Right lobe of liver (tissue), 6 donors: ENCODE results near the gene DMKN. TPM values are rescaled to one million over a fixed set of nuclear protein-coding genes. Genes with fewer than 3 reads are reported as not detected.

Experiments
- ATAC-seq, 4 donors: fragments of 200-7000 bp; cut with Tn5 transposase; one replicate each; pipeline ENCODE4 v1.9.1; 2020; ENCODE audit warnings: mild to moderate bottlenecking in 4 of 4, moderate library complexity in 4 of 4
- DNase-seq, 3 donors: peaks; one replicate each; pipeline ENCODE4 v3.0.0-alpha.2; 2020
- H3K27ac ChIP-seq, 3 donors: fragments of 200-600 bp; one replicate each; pipeline ENCODE4 v1.8.0; 2022
- H3K27me3 ChIP-seq, 2 donors: fragments of 200-600 bp; one replicate each; pipeline ENCODE4 v1.8.0; 2022
- H3K36me3 ChIP-seq, 4 donors: fragments of 200-600 bp; sonication (generic) in 1 of 4; one replicate each; pipeline versions ENCODE4 v1.5.1 to v1.8.0; 2017 to 2022; ENCODE audit warnings: control low read depth in 1 of 4
- H3K4me1 ChIP-seq, 4 donors: fragments of 200-600 bp; sonication (generic) in 1 of 4; one replicate each; pipeline versions ENCODE4 v1.5.1 to v1.8.0; 2017 to 2022; ENCODE audit warnings: control low read depth in 1 of 4
- H3K4me3 ChIP-seq, 3 donors: fragments of 200-600 bp; one replicate each; pipeline ENCODE4 v1.8.0; 2022
- H3K9me3 ChIP-seq, 4 donors: fragments of 200-600 bp; sonication (generic) in 1 of 4; one replicate each; pipeline versions ENCODE4 v1.5.1 to v1.8.0; 2017 to 2022; ENCODE audit warnings: control low read depth in 1 of 4
- POLR2A ChIP-seq: fragments of 450-650 bp; IDR thresholded peaks from one replicate; pipeline ENCODE4 v1.6.1; 2017; ENCODE audit warnings: antibody characterized with exemption, mild to moderate bottlenecking
- WGBS: methylation state at CpG from one replicate; pipeline ENCODE4 v1.1.6; 2018; ENCODE audit warnings: low coverage, low lambda C conversion rate; ENCODE audit not compliant: insufficient coverage; ENCODE audit errors: missing lambda C conversion rate; 5-methylcytosine and 5-hydroxymethylcytosine counted together
- intact Hi-C, 2 donors: fragments of 100-400 bp; cut with DNase I; formaldehyde crosslinking; loops; one replicate each; pipeline versions ENCODE4 v1.11.2 to v1.14.1; 2022
- total RNA-seq, 6 experiments: library from RNA; depleted of rRNA in 2 of 6; stranded (reverse); fragments of >200 nt in 2 of 6; fragmentation: NEBNext Ultra II Directional in 3 of 6; extraction: Animal tissue kit (Norgen Biotek cat#: 25700) in 3 of 6; gene quantifications; one replicate each; pipeline versions ENCODE4 v1.1.0 to v1.2.4, GENCODE V29; 2016 to 2023
- TF ChIP-seq, protein P1 (sequence below), 4 donors: fragments of 200-600 bp in 3 of 4; fragments of 450-650 bp in 1 of 4; IDR thresholded peaks; one replicate each; pipeline versions ENCODE4 v1.5.1 to v1.8.0; 2016 to 2022; ENCODE audit warnings: antibody characterized with exemption in 4 of 4, mild to moderate bottlenecking in 2 of 4
- donor health status: DM: no; HTN: yes; CAD: no.
- donor health status: DM: no; HTN: no; CAD: no.
- donor health status: DM: no; HTN: no; CAD: no.
- donor health status: DM: no; HTN: yes; CAD: no.
- donor health status: DM: no; HTN: yes; CAD: no.

The DMKN gene
- total RNA-seq, 6 experiments from 2014 or later: 1.0 to 4.0 (median 2.0) TPM

DNA sequence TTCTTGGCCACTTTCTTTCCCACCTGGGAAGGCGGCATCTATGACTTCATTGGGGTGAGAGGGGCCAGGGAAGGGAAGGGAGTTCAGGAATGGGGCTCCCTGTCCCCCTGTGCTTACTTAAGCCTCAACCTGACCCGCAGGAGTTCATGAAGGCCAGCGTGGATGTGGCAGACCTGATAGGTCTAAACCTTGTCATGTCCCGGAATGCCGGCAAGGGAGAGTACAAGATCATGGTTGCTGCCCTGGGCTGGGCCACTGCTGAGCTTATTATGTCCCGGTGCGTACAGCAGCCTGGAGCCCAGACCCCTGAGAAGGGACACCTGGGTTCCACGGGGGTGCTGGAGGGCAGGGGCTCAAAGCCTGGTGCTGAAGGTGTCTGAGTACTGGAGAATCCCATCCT lies 33.1 kb upstream of the DMKN start:
- Histone ChIP-seq H3K4me3 (peak overlapping the region in 1 of 3 donors; percentile 77), H3K27me3 (no peaks in the 10 kb centered on the region), H3K36me3 (no peaks in the 10 kb centered on the region), H3K27ac (no peak overlapping the region), H3K4me1 (peaks cover 0 to 9% (median 4%) of the 10 kb centered on the region in 4 donors), H3K9me3 (no peaks in the 10 kb centered on the region)
- intact Hi-C loops: no loop called here
- DNase-seq (no peak), ATAC-seq (no peak)
- TF ChIP-seq POLR2A: no peak
- TF ChIP-seq, protein P1, sequence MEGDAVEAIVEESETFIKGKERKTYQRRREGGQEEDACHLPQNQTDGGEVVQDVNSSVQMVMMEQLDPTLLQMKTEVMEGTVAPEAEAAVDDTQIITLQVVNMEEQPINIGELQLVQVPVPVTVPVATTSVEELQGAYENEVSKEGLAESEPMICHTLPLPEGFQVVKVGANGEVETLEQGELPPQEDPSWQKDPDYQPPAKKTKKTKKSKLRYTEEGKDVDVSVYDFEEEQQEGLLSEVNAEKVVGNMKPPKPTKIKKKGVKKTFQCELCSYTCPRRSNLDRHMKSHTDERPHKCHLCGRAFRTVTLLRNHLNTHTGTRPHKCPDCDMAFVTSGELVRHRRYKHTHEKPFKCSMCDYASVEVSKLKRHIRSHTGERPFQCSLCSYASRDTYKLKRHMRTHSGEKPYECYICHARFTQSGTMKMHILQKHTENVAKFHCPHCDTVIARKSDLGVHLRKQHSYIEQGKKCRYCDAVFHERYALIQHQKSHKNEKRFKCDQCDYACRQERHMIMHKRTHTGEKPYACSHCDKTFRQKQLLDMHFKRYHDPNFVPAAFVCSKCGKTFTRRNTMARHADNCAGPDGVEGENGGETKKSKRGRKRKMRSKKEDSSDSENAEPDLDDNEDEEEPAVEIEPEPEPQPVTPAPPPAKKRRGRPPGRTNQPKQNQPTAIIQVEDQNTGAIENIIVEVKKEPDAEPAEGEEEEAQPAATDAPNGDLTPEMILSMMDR (IDR thresholded peaks at IDR 0.05): no peak
- WGBS: 84% methylated on average over 3 of the region's 8 CpGs

- H3K27ac ChIP-seq: peak overlapping the region; percentile 41 to 63 (median 44)
- intact Hi-C loops: no loop called here
- H3K36me3 ChIP-seq: no peaks in the 10 kb centered on the region
- no peaks in the 10 kb centered on the region for H3K9me3 ChIP-seq
- ATAC-seq (peak; percentile 51 to 63 (median 56)), DNase-seq (peak in 2 of 3 donors; percentile 70)
- no peak for TF ChIP-seq POLR2A
- TF ChIP-seq, protein P1 (IDR thresholded peaks at IDR 0.05): no peak
- peaks cover 0 to 9% (median 4%) of the 10 kb centered on the region in 4 donors for H3K4me1 ChIP-seq
- H3K4me3 ChIP-seq: peak overlapping the region; percentile 77 to 100 (median 99)
- WGBS: 5% methylated on average over 18 of the region's 27 CpGs
- H3K27me3 ChIP-seq: no peaks in the 10 kb centered on the region
These were observed 32.5 kb upstream of the DMKN start for GRCh38 chr19:35545855-35546381.

- ATAC-seq (peak; percentile 93 to 96 (median 96)), DNase-seq (peak; percentile 95 to 97 (median 96))
- WGBS: 1% methylated on average over 15 of the region's 85 CpGs
- intact Hi-C loops: no loop called here
- peaks cover 0 to 9% (median 4%) of the 10 kb centered on the region in 4 donors for H3K4me1 ChIP-seq
- H3K27ac ChIP-seq: peak within 1 kb of the TSS; percentile 41 to 63 (median 44)
- no peaks in the 10 kb centered on the region for H3K36me3 ChIP-seq
- H3K9me3 ChIP-seq: no peaks in the 10 kb centered on the region
- TF ChIP-seq, protein P1 (IDR thresholded peaks at IDR 0.05): no peak
- peak; percentile 81 for TF ChIP-seq POLR2A
- peak within 1 kb of the TSS; percentile 77 to 100 (median 99) for H3K4me3 ChIP-seq
- no peaks in the 10 kb centered on the region for H3K27me3 ChIP-seq
These were observed 31.8 kb upstream of the DMKN start, which contains the start of gene TMEM147 for GRCh38 chr19:35545001-35545854. Gene TMEM147 (plus strand): TSS chr19:35545626. CDS start chr19:35545740, 114 bp downstream.

DNA sequence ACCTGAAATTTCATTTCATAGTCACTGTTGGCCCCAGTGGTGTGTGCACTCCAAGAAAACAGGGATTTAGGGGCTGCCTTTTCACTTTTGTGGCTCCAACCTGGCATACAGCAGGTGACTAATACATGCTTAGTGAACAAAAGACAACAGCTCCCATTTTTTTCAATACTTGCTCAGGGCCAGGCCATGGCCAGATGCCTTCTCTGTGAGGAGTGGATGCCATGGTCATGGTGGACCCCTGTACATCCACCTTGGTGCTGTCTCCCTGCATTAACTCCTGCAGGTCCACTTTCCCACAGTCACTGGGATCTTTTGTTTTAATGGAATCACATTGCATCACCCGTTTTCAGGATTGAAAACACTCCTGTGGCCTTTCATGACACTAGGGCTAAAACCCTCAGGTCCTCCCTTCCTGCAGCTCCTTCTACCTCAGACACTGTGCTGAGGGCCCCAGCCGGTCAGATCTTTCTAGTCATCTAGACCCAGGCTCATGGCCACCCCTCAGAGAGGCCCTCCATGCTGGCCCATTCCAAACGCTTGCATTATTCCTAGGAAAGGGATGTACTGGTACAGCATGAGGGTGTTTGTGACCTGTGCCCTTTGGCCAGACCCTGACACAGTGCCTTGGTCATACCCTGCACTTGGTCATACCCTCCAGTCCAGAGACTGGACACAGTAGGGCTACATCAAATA lies 30.8 kb upstream of the DMKN start:
- ATAC-seq (no peak), DNase-seq (no peak)
- intact Hi-C loops: no loop called here
- peaks cover 0 to 9% (median 4%) of the 10 kb centered on the region in 4 donors for H3K4me1 ChIP-seq
- no peaks in the 10 kb centered on the region for H3K9me3 ChIP-seq
- no peak overlapping the region for H3K27ac ChIP-seq
- TF ChIP-seq POLR2A: no peak
- TF ChIP-seq, protein P1 (IDR thresholded peaks at IDR 0.05): no peak
- H3K27me3 ChIP-seq: no peaks in the 10 kb centered on the region
- no CpG with 5 or more reads among the region's 3 CpGs for WGBS
- H3K4me3 ChIP-seq: peak overlapping the region; percentile 77 to 100 (median 99)
- no peaks in the 10 kb centered on the region for H3K36me3 ChIP-seq
